ENCODE data around the gene ATXN1.

The ATXN1 gene

DNA sequence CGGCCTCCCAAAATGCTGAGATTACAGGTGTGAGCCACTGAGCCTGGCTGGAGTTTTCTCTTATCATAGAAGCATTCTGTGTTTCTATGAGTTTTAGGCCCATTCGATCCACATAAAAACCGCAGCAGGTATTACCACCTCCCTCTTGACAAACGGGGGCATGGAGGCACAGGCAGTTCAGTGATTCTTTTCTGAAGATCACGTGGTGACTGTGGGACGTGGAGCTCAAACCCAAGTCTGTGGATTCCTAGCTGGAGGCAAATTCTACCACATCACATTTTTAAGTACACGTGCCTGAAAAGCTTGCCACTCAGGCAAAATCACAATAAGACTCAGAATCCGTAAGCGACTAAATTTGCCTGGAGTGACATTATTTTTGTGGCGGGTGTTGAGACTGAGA lies 331.6 kb downstream of the ATXN1 start:
- TF ChIP-seq ZC3H10 (CRISPR knock-in tag; IDR thresholded peaks at IDR 0.05) (no peak), SNAI2 (CRISPR knock-in tag; IDR thresholded peaks at IDR 0.05) (no peak), TCF4 (CRISPR knock-in tag; IDR thresholded peaks at IDR 0.05; ENCODE audit: borderline replicate concordance) (no peak)
- no peak for ATAC-seq

DNA sequence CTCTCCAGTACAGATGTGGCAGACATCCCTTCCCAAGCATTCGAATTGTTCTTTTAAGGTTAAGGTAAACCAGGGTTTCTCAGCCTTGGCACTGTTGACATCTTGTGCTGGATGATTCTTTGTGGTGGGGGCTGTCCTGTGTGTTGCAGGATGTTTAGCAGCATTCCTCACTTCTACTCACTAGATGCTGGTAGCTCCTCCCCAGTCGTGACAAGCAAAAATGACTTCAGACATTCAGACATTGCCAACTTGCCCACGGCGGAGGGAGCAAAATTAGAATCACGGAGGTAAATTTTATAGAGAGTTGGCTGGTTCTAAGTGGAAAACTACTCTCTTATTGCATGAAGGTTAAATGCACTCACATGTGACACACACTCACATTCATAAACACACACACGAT lies 334.1 kb downstream of the ATXN1 start:
- ATAC-seq: no peak

DNA sequence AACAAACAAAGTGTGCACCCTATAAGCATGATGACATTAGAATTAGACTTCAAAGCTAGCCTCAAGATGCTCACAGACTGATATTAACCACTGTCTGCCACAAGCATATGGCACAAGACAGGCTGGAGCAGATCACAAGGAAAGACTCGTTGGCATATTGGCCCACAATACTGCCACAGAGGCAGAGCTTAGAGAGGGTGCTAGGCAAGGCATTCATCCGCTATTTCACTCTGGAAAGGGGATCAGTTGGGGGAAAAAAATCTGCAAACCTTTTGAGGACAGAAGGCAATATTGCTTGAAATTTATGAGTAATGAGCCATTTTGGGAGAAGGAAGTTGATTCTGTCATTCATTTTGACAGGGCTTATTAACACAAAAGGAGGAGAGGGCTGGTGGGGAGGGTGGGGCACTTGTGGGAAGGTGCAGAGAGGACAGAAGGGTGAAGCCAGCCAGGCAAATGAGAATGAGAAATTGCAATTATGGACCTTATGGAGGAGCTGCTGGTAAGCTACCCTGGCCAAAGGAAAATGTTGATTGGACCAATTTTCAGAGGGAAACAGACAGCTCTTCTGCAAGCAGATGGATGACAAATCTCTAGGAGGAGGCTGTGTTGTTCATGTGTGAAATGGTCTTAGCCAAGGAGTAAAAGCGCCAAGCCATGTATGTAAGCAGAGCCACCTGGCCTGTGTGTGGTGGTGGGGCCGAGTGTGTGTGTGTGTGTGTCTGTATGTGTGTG lies 335.2 kb downstream of the ATXN1 start:
- ATAC-seq: no peak
- no peak for TF ChIP-seq RARB (CRISPR knock-in tag; IDR thresholded peaks at IDR 0.05)
- no peak for TF ChIP-seq ZFP3 (CRISPR knock-in tag; IDR thresholded peaks at IDR 0.05)
- TF ChIP-seq TOX (CRISPR knock-in tag; IDR thresholded peaks at IDR 0.05; ENCODE audit: borderline replicate concordance): no peak
- TF ChIP-seq, protein P1, sequence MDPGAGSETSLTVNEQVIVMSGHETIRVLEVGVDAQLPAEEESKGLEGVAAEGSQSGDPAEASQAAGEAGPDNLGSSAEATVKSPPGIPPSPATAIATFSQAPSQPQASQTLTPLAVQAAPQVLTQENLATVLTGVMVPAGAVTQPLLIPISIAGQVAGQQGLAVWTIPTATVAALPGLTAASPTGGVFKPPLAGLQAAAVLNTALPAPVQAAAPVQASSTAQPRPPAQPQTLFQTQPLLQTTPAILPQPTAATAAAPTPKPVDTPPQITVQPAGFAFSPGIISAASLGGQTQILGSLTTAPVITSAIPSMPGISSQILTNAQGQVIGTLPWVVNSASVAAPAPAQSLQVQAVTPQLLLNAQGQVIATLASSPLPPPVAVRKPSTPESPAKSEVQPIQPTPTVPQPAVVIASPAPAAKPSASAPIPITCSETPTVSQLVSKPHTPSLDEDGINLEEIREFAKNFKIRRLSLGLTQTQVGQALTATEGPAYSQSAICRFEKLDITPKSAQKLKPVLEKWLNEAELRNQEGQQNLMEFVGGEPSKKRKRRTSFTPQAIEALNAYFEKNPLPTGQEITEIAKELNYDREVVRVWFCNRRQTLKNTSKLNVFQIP (CRISPR knock-in tag; IDR thresholded peaks at IDR 0.05; ENCODE audit: borderline replicate concordance, low read depth): no peak

More for the DNA sequence above, 334.1 kb downstream of the ATXN1 start:
- TF ChIP-seq, protein P2, sequence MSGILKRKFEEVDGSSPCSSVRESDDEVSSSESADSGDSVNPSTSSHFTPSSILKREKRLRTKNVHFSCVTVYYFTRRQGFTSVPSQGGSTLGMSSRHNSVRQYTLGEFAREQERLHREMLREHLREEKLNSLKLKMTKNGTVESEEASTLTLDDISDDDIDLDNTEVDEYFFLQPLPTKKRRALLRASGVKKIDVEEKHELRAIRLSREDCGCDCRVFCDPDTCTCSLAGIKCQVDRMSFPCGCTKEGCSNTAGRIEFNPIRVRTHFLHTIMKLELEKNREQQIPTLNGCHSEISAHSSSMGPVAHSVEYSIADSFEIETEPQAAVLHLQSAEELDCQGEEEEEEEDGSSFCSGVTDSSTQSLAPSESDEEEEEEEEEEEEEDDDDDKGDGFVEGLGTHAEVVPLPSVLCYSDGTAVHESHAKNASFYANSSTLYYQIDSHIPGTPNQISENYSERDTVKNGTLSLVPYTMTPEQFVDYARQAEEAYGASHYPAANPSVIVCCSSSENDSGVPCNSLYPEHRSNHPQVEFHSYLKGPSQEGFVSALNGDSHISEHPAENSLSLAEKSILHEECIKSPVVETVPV (CRISPR knock-in tag; IDR thresholded peaks at IDR 0.05): no peak
- TF ChIP-seq GLIS3 (CRISPR knock-in tag; IDR thresholded peaks at IDR 0.05) (no peak), OSR1 (CRISPR knock-in tag; IDR thresholded peaks at IDR 0.05) (no peak), ZFP30 (CRISPR knock-in tag; IDR thresholded peaks at IDR 0.05) (no peak), TCF4 (CRISPR knock-in tag; IDR thresholded peaks at IDR 0.05; ENCODE audit: borderline replicate concordance) (no peak), ZNF8 (CRISPR knock-in tag; IDR thresholded peaks at IDR 0.05) (no peak), ZC3H10 (CRISPR knock-in tag; IDR thresholded peaks at IDR 0.05) (no peak), ESRRG (CRISPR knock-in tag; IDR thresholded peaks at IDR 0.05) (no peak)
- TF ChIP-seq, protein P3, sequence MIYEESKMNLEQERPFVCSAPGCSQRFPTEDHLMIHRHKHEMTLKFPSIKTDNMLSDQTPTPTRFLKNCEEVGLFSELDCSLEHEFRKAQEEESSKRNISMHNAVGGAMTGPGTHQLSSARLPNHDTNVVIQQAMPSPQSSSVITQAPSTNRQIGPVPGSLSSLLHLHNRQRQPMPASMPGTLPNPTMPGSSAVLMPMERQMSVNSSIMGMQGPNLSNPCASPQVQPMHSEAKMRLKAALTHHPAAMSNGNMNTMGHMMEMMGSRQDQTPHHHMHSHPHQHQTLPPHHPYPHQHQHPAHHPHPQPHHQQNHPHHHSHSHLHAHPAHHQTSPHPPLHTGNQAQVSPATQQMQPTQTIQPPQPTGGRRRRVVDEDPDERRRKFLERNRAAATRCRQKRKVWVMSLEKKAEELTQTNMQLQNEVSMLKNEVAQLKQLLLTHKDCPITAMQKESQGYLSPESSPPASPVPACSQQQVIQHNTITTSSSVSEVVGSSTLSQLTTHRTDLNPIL (CRISPR knock-in tag; IDR thresholded peaks at IDR 0.05; ENCODE audit: low read depth): no peak

DNA sequence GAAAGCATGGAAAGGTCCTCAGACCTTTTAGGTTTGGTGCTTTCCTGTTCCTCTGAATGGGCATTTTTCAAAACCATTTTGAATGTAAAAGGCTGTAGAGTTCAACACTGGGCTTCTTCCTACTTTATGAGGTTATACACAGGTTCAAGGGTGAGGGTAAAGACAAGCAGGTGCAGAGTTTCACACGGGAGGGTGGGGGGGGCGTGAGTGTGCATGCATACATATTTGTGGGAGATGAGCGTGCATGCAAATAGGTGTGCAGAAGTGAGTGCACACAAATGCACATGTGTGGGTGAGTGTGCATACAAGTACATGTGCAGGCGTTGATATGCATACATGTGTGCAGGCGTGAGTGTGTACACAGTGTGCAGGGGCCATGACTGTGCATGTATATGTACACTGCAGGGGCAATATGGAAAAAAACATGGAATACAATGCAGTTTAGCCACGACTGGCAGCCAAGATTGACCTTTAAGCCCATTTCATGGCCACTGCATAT lies 339.7 kb downstream of the ATXN1 start:
- no peak for ATAC-seq
- TF ChIP-seq, protein P2 (CRISPR knock-in tag; IDR thresholded peaks at IDR 0.05): no peak
- TF ChIP-seq, protein P4, sequence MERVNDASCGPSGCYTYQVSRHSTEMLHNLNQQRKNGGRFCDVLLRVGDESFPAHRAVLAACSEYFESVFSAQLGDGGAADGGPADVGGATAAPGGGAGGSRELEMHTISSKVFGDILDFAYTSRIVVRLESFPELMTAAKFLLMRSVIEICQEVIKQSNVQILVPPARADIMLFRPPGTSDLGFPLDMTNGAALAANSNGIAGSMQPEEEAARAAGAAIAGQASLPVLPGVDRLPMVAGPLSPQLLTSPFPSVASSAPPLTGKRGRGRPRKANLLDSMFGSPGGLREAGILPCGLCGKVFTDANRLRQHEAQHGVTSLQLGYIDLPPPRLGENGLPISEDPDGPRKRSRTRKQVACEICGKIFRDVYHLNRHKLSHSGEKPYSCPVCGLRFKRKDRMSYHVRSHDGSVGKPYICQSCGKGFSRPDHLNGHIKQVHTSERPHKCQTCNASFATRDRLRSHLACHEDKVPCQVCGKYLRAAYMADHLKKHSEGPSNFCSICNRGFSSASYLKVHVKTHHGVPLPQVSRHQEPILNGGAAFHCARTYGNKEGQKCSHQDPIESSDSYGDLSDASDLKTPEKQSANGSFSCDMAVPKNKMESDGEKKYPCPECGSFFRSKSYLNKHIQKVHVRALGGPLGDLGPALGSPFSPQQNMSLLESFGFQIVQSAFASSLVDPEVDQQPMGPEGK (CRISPR knock-in tag; IDR thresholded peaks at IDR 0.05; ENCODE audit: borderline replicate concordance): no peak
- TF ChIP-seq TOX (CRISPR knock-in tag; IDR thresholded peaks at IDR 0.05; ENCODE audit: borderline replicate concordance) (no peak), GLIS3 (CRISPR knock-in tag; IDR thresholded peaks at IDR 0.05) (no peak), ISL1 (CRISPR knock-in tag; IDR thresholded peaks at IDR 0.05) (no peak)

DNA sequence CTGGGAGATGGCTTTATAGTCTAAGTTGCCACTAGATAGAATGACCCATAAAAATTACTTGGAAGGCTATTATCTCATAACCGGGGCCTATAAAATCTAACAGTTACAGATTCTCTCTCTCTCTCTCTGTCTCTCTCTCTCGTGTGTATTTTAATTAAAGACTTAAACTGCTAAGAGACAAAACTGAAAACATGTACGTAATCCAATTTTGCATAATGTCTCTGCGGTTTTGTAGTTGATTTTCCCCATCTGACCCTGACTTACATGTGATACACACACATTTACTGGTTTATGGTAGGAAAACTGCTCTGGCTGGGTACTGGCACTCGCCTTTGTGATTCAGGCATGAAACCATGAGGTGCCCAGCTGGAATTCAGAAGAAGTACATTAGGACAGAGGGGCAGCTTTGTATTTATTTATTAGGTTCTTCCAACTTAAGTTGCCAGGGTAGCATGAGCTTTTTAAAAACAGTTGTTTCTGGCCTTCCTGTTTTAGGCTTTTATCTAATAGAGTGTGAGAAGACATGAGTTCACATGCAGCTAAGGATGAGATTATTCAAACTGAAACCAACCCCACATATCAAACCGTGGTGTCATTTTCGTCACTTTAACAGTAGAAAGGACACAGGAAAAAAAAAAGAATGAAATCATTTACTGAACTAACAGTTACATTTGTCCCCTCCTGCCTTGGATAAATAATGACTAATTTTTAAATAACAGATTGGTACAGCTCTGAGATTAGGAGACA lies 340.4 kb downstream of the ATXN1 start:
- no peak for ATAC-seq
- TF ChIP-seq ARNTL (CRISPR knock-in tag; IDR thresholded peaks at IDR 0.05; ENCODE audit: borderline replicate concordance, low read depth) (no peak), GLIS3 (CRISPR knock-in tag; IDR thresholded peaks at IDR 0.05) (no peak), PPARA (CRISPR knock-in tag; IDR thresholded peaks at IDR 0.05; ENCODE audit: borderline replicate concordance) (no peak), TCF4 (CRISPR knock-in tag; IDR thresholded peaks at IDR 0.05; ENCODE audit: borderline replicate concordance) (no peak), ISL1 (CRISPR knock-in tag; IDR thresholded peaks at IDR 0.05) (no peak), SNAI2 (CRISPR knock-in tag; IDR thresholded peaks at IDR 0.05) (no peak), CSDC2 (CRISPR knock-in tag; IDR thresholded peaks at IDR 0.05) (no peak), OSR1 (CRISPR knock-in tag; IDR thresholded peaks at IDR 0.05) (no peak), ZC3H10 (CRISPR knock-in tag; IDR thresholded peaks at IDR 0.05) (no peak), ZNF565 (CRISPR knock-in tag; conservative IDR thresholded peaks at IDR 0.05; ENCODE audit: low read depth) (no peak), RARB (CRISPR knock-in tag; IDR thresholded peaks at IDR 0.05) (no peak), ZFP30 (CRISPR knock-in tag; IDR thresholded peaks at IDR 0.05) (no peak)
- TF ChIP-seq, protein P3 (CRISPR knock-in tag; IDR thresholded peaks at IDR 0.05; ENCODE audit: low read depth): no peak
- TF ChIP-seq, protein P2 (CRISPR knock-in tag; IDR thresholded peaks at IDR 0.05): no peak
